SK-N-MC (cell line): ENCODE data around the gene SYTL1.
A peak's percentile ranks its signal among the peaks of the same experiment; 100 is the strongest.

Source experiments
- DNase-seq: peaks from one replicate; pipeline ENCODE4 v3.0.0-alpha.2; 2011; ENCODE audit warnings: low read depth, low spot score
- H3K27ac ChIP-seq: fragments of 200-600 bp; sonication (generic); 2 replicates; pipeline ENCODE4 v1.5.1; 2016; ENCODE audit warnings: mixed run types
- H3K36me3 ChIP-seq: fragments of 200-600 bp; sonication (generic); 2 replicates; pipeline ENCODE4 v1.6.1; 2017; ENCODE audit warnings: antibody characterized with exemption, low read length, mixed read lengths; ENCODE audit not compliant: insufficient read depth
- H3K4me3 ChIP-seq: fragments of 200-600 bp; sonication (generic); 2 replicates; pipeline ENCODE4 v1.5.1; 2016
- H3K9ac ChIP-seq: fragments of 200-600 bp; sonication (generic); 2 replicates; pipeline ENCODE4 v1.8.0; 2017; ENCODE audit warnings: mixed run types, mixed read lengths; ENCODE audit not compliant: insufficient read length
- H3K9me3 ChIP-seq: fragments of 200-600 bp; sonication (generic); 2 replicates; pipeline ENCODE4 v1.6.1; 2017; ENCODE audit warnings: low read depth, mild to moderate bottlenecking, antibody characterized with exemption, low read length, moderate library complexity, mixed read lengths
- EZH2 ChIP-seq: fragments of 200-600 bp; sonication (generic); IDR thresholded peaks from one replicate; pipeline ENCODE4 v1.6.1; 2017; ENCODE audit warnings: antibody characterized with exemption
- FOXP2 ChIP-seq: optimal IDR thresholded peaks from 2 replicates; pipeline ENCODE3; 2011; ENCODE audit warnings: mild to moderate bottlenecking, moderate library complexity; ENCODE audit not compliant: insufficient read depth; ENCODE audit errors: extremely low read length, control extremely low read depth
- POLR2AphosphoS5 ChIP-seq: IDR thresholded peaks from 2 replicates; pipeline ENCODE4 v1.6.1; 2012; ENCODE audit warnings: mild to moderate bottlenecking, low read depth, low read length, borderline replicate concordance

Gene SYTL1

GRCh38 chr1:27327964-27328363 is 13.9 kb upstream of the SYTL1 start:
- DNase-seq, result no peak
- Histone ChIP-seq H3K9me3 (no peaks in the 10 kb centered on the region), H3K27ac (no peak overlapping the region), H3K36me3 (peaks cover 58% of the 10 kb centered on the region), H3K4me3 (no peak overlapping the region), H3K9ac (no peak overlapping the region)
- TF ChIP-seq EZH2, result no peak
- no peak for TF ChIP-seq FOXP2
- no peak for TF ChIP-seq POLR2AphosphoS5

- Histone ChIP-seq H3K36me3 (peaks cover 58% of the 10 kb centered on the region), H3K4me3 (no peak overlapping the region), H3K27ac (no peak overlapping the region), H3K9ac (no peak overlapping the region), H3K9me3 (no peaks in the 10 kb centered on the region)
- TF ChIP-seq EZH2 (no peak), FOXP2 (no peak), POLR2AphosphoS5 (no peak)
- no peak for DNase-seq
Observed at GRCh38 chr1:27330786-27331185, 11.0 kb upstream of the SYTL1 start.

- Histone ChIP-seq H3K4me3 (no peak overlapping the region), H3K9me3 (no peaks in the 10 kb centered on the region), H3K27ac (no peak overlapping the region), H3K36me3 (peaks cover 52% of the 10 kb centered on the region), H3K9ac (no peak overlapping the region)
- no peak for TF ChIP-seq FOXP2
- no peak for TF ChIP-seq POLR2AphosphoS5
- no peak for TF ChIP-seq EZH2
- DNase-seq, result no peak
Observed at GRCh38 chr1:27331426-27331825, 10.4 kb upstream of the SYTL1 start.

GRCh38 chr1:27331922-27332321 is 9.9 kb upstream of the SYTL1 start:
- no peaks in the 10 kb centered on the region for H3K9me3 ChIP-seq
- H3K36me3 ChIP-seq, result peaks cover 47% of the 10 kb centered on the region; the same call in 1 of the 2 replicates
- no peak overlapping the region for H3K4me3 ChIP-seq
- DNase-seq, result no peak
- H3K27ac ChIP-seq, result no peak overlapping the region
- no peak overlapping the region for H3K9ac ChIP-seq
- TF ChIP-seq POLR2AphosphoS5 (no peak), FOXP2 (no peak), EZH2 (no peak)

- TF ChIP-seq FOXP2 (no peak), POLR2AphosphoS5 (no peak), EZH2 (no peak)
- Histone ChIP-seq H3K9me3 (no peaks in the 10 kb centered on the region), H3K27ac (no peak overlapping the region), H3K36me3 (peaks cover 45% of the 10 kb centered on the region; the same call in 1 of the 2 replicates), H3K4me3 (no peak overlapping the region), H3K9ac (no peak overlapping the region)
- no peak for DNase-seq
Observed at GRCh38 chr1:27332536-27333281, 9.1 kb upstream of the SYTL1 start.

GRCh38 chr1:27333717-27334279 is 8.0 kb upstream of the SYTL1 start:
- DNase-seq, result no peak
- no peak overlapping the region for H3K9ac ChIP-seq
- no peaks in the 10 kb centered on the region for H3K9me3 ChIP-seq
- TF ChIP-seq FOXP2 (no peak), EZH2 (no peak), POLR2AphosphoS5 (peak; percentile 18; the same call in 1 of the 2 replicates)
- H3K27ac ChIP-seq, result no peak overlapping the region
- H3K4me3 ChIP-seq, result no peak overlapping the region
- H3K36me3 ChIP-seq, result peaks cover 35% of the 10 kb centered on the region; the same call in 1 of the 2 replicates

GRCh38 chr1:27335506-27336422 is 6.1 kb upstream of the SYTL1 start:
- no peak overlapping the region for H3K9ac ChIP-seq

GRCh38 chr1:27336756-27337155 is 5.1 kb upstream of the SYTL1 start:
- Histone ChIP-seq H3K9me3 (no peaks in the 10 kb centered on the region), H3K9ac (no peak overlapping the region), H3K27ac (no peak overlapping the region), H3K4me3 (no peak overlapping the region), H3K36me3 (peaks cover 27% of the 10 kb centered on the region; the same call in 1 of the 2 replicates)
- DNase-seq, result no peak
- TF ChIP-seq FOXP2, result no peak
- TF ChIP-seq POLR2AphosphoS5, result no peak; the same call in 1 of the 2 replicates
- TF ChIP-seq EZH2, result no peak

More at GRCh38 chr1:27335506-27336422, 6.1 kb upstream of the SYTL1 start:
- Histone ChIP-seq H3K9me3 (no peaks in the 10 kb centered on the region), H3K36me3 (peaks cover 35% of the 10 kb centered on the region; the same call in 1 of the 2 replicates), H3K4me3 (no peak overlapping the region), H3K27ac (no peak overlapping the region)
- no peak for DNase-seq
- no peak for TF ChIP-seq FOXP2
